BJ (cell line): ENCODE results near the gene FHAD1. TPM values are rescaled to one million over a fixed set of nuclear protein-coding genes. Genes with fewer than 3 reads are reported as not detected.

Source experiments
- CTCF ChIA-PET: fragments of 350-600 bp; formaldehyde crosslinking; extraction: SDS; loops from one replicate; lab custom pipeline; 2021; ENCODE audit warnings: antibody characterized with exemption, inconsistent platforms; lab: Yijun Ruan, JAX
- POLR2A ChIA-PET: fragments of 300-600 bp; sonication (Branson Sonifier 250); formaldehyde crosslinking; extraction: SDS; loops from one replicate; lab custom pipeline; 2021; ENCODE audit warnings: antibody characterized with exemption; lab: Charles Lee
- DNase-seq: peaks from one replicate; pipeline ENCODE4 v3.0.0-alpha.2; 2011; ENCODE audit warnings: low read depth
- H3K27me3 ChIP-seq: 2 replicates; pipeline ENCODE4 v1.6.0; 2011; ENCODE audit warnings: low read length; ENCODE audit not compliant: control insufficient read depth, insufficient read depth
- H3K36me3 ChIP-seq: 2 replicates; pipeline ENCODE4 v1.5.1; 2011; ENCODE audit warnings: low read length; ENCODE audit not compliant: control insufficient read depth, insufficient read depth
- H3K4me3 ChIP-seq: 2 replicates; pipeline ENCODE4 v1.5.1; 2011; ENCODE audit warnings: low read depth, mild to moderate bottlenecking, control low read depth, low read length
- polyA plus RNA-seq: library from polyadenylated mRNA; depleted of rRNA; stranded (reverse); fragments of >200 nt; gene quantifications from 2 replicates; pipeline ENCODE4 v1.2.3, GENCODE V29; 2011
- TF ChIP-seq, protein P1 (sequence below): IDR thresholded peaks from 2 replicates; pipeline ENCODE4 v1.5.1; 2011; ENCODE audit warnings: low read depth, mild to moderate bottlenecking, control low read depth, inconsistent platforms, low read length, moderate library complexity; ENCODE audit not compliant: insufficient read depth

The FHAD1 gene
- polyA plus RNA-seq, 1 experiment, result not detected

DNA sequence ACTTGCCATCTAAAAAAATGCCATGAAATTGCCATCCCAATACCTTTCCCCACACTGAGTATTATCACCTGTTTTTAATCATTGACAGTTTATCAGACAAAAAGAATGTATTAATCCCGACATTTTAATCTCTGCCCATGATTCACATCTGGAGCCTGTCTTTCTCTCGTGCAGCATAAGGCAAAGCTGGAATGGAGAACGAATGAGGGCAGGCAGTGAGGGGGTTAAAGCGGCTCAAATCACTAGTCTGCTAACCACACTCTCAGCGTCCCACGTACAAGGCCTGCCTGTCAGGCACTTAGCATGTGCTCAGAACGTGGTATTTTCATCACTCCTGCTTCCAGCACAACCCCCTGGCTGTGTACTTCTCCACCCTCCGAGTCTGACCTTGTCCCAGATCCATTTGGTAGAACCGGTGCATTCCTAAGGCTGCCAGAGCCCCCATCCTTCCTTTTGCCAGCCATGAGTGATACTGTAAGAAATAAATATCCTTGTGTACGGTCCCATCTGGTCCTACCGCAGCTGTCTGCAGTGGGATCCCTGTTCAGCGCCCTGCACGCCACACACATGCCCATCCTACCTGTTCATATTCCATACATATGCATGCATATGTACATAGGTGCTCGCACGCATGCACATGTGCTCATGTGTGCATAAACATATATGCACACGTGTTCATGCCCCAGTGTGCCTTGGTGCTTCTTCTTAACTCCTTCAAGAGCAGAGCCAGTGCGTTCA is 34.6 kb upstream of the FHAD1 start:
- H3K4me3 ChIP-seq, result no peak overlapping the region
- DNase-seq, result no peak
- ChIA-PET POLR2A (no interaction called here), CTCF (interaction anchor here (0.8 to 0.9 kb wide), 2 partner anchors 12 kb away, joined by 3 to 5 read pairs; no protein-coding TSS in a partner anchor)
- TF ChIP-seq, protein P1, sequence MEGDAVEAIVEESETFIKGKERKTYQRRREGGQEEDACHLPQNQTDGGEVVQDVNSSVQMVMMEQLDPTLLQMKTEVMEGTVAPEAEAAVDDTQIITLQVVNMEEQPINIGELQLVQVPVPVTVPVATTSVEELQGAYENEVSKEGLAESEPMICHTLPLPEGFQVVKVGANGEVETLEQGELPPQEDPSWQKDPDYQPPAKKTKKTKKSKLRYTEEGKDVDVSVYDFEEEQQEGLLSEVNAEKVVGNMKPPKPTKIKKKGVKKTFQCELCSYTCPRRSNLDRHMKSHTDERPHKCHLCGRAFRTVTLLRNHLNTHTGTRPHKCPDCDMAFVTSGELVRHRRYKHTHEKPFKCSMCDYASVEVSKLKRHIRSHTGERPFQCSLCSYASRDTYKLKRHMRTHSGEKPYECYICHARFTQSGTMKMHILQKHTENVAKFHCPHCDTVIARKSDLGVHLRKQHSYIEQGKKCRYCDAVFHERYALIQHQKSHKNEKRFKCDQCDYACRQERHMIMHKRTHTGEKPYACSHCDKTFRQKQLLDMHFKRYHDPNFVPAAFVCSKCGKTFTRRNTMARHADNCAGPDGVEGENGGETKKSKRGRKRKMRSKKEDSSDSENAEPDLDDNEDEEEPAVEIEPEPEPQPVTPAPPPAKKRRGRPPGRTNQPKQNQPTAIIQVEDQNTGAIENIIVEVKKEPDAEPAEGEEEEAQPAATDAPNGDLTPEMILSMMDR, result no peak
- peaks cover 4% of the 10 kb centered on the region for H3K27me3 ChIP-seq
- no peaks in the 10 kb centered on the region for H3K36me3 ChIP-seq

DNA sequence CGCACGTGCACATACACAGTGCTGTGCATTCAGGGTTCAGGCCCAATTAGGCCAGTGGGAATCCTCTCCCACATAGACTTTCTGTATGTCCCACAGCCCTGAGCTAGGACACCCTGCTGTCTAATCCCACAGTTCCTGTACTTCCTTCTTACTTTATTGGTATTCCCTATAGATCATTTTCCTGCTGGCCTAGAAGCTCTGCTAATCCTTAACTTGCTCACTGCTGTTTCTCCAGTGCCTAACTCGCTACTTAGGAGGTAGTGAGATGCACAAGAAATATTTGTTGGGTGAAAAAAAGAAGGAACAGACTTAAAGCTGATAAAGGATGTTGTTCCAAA is 34.1 kb upstream of the FHAD1 start:
- no peak overlapping the region for H3K4me3 ChIP-seq
- H3K36me3 ChIP-seq, result no peaks in the 10 kb centered on the region
- DNase-seq, result no peak
- ChIA-PET CTCF (interaction anchor here (0.9 kb wide), 1 partner anchor 13 kb away, joined by 3 read pairs; no protein-coding TSS in a partner anchor), POLR2A (no interaction called here)
- peaks cover 4% of the 10 kb centered on the region for H3K27me3 ChIP-seq
- TF ChIP-seq, protein P1, result no peak

DNA sequence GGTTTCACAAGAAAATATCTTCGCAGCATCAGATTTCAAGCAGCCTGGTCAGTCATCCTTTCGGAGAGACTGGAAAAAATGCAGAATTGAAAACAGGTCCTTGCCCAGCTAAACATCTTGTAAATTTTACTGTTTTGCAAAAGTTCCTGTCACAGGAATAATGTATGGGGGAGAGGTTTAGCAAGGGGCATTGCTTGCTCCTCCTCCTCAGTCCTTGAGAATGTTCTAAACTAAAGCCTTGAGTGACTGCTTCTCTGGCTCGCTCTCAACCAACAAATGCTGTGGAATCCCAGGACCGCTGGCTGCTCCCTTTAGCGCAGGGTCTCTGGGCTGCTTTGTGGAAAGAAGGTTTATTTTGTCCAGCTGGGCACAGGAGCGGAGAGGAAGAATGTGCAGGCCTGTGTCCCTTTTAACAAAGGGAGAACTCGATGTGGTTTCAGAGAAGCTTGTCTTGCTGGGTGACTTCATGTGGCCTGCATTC is 33.6 kb upstream of the FHAD1 start:
- TF ChIP-seq, protein P1, result no peak
- no peak overlapping the region for H3K4me3 ChIP-seq
- no peak for DNase-seq
- H3K27me3 ChIP-seq, result peaks cover 2% of the 10 kb centered on the region; the same call in 1 of the 2 replicates
- CTCF ChIA-PET, result interaction anchor here (0.9 kb wide), 2 partner anchors 13 to 59 kb away, joined by 3 read pairs; no protein-coding TSS in a partner anchor
- POLR2A ChIA-PET, result interaction anchor here (0.7 kb wide), 1 partner anchor 34 kb away, joined by 5 read pairs; no protein-coding TSS in a partner anchor
- H3K36me3 ChIP-seq, result no peaks in the 10 kb centered on the region

DNA sequence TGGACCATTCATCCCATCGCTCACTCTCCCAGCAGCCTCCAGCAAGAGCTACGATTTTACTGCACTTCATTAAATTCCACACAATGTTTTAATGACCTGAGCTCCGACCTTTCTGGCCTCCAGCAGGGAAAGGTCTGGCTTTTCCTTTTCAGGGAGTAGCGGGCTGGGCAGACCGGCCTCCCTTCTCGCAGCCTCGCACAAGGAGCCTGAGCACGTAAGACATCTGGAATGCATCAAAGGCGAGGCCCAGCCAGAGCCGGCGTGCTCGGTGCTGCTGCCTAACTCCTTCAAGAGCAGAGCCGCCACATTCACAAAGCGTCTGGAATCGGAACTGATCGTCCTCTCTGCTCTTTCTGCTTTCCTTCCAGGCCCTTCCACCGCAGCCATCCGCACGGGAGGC is 32.5 kb upstream of the FHAD1 start:
- POLR2A ChIA-PET, result interaction anchor here (0.6 kb wide), 1 partner anchor 14 kb away, joined by 3 read pairs; no protein-coding TSS in a partner anchor
- CTCF ChIA-PET, result interaction anchor here (0.6 to 1.8 kb wide), 3 partner anchors 11 to 62 kb away, joined by 3 to 6 read pairs (median 3); no protein-coding TSS in a partner anchor

DNA sequence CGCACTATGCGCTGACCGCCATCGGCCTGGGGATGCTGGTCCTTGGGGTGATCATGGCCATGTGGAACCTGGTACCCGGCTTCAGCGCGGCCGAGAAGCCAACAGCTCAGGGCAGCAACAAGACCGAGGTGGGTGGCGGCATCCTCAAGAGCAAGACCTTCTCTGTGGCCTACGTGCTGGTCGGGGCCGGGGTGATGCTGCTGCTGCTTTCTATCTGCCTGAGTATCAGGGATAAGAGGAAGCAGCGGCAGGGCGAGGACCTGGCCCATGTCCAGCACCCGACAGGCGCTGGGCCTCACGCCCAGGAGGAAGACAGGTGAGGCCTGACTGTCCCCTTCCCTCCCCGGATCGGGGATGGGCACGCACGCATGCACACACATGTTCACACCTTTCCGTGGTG is 31.9 kb upstream of the FHAD1 start:
- DNase-seq, result no peak
- ChIA-PET CTCF (interaction anchor here (0.6 to 1.8 kb wide), 4 partner anchors 10 to 62 kb away, joined by 3 to 6 read pairs (median 3); no protein-coding TSS in a partner anchor), POLR2A (no interaction called here)
- TF ChIP-seq, protein P1, result no peak
- Histone ChIP-seq H3K27me3 (0 out of 2 replicates have a peak, but pooled peaks cover 2% of the 10 kb centered on the region), H3K4me3 (no peak overlapping the region), H3K36me3 (no peaks in the 10 kb centered on the region)

More for the DNA sequence above, 32.5 kb upstream of the FHAD1 start:
- TF ChIP-seq, protein P1, result no peak
- H3K4me3 ChIP-seq, result no peak overlapping the region
- H3K36me3 ChIP-seq, result no peaks in the 10 kb centered on the region
- DNase-seq, result peak; percentile 31
- H3K27me3 ChIP-seq, result peaks cover 2% of the 10 kb centered on the region; the same call in 1 of the 2 replicates
